Psoas muscle (tissue), 8 donors: ENCODE results near the gene PLA2G2A. TPM values are rescaled to one million over a fixed set of nuclear protein-coding genes. Genes with fewer than 3 reads are reported as not detected.
"Not testable (repeated sequence)": the region's sequence is repeated elsewhere in the genome, so short reads cannot be mapped to it uniquely, and the experiment has no call there.

Experiments used
- ATAC-seq, 4 donors: fragments of 200-7000 bp; cut with Tn5 transposase; one replicate each; pipeline ENCODE4 v1.9.1; 2020; ENCODE audit warnings: moderate library complexity in 3 of 4, mild to moderate bottlenecking in 2 of 4
- DNase-seq, 2 donors: peaks; one replicate each; pipeline ENCODE4 v3.0.0-alpha.2; 2020
- H3K27ac ChIP-seq: fragments of 200-600 bp; one replicate; pipeline ENCODE4 v1.8.0; 2022
- H3K27me3 ChIP-seq, 3 donors: fragments of 200-600 bp in 1 of 3; one replicate each; pipeline versions ENCODE4 v1.6.1 to v1.8.0; 2013 to 2022; ENCODE audit warnings: low read length in 2 of 3, mild to moderate bottlenecking in 2 of 3, moderate library complexity in 1 of 3; ENCODE audit not compliant: insufficient read depth in 3 of 3
- H3K36me3 ChIP-seq, 2 donors: fragments of 200-600 bp in 1 of 2; one replicate each; pipeline versions ENCODE4 v1.6.1 to v1.8.0; 2013 to 2022; ENCODE audit warnings: low read depth in 1 of 2, mild to moderate bottlenecking in 1 of 2, moderate library complexity in 1 of 2; ENCODE audit not compliant: insufficient read depth in 1 of 2
- H3K4me1 ChIP-seq: fragments of 200-600 bp; one replicate; pipeline ENCODE4 v1.8.0; 2022
- H3K4me3 ChIP-seq: fragments of 200-600 bp; one replicate; pipeline ENCODE4 v1.8.0; 2022; ENCODE audit warnings: mild to moderate bottlenecking
- H3K9me3 ChIP-seq: fragments of 200-600 bp; one replicate; pipeline ENCODE4 v1.8.0; 2022
- CTCF ChIP-seq: fragments of 200-600 bp; IDR thresholded peaks from one replicate; pipeline ENCODE4 v1.8.0; 2022; ENCODE audit warnings: antibody characterized with exemption
- WGBS, 3 donors: extraction: QIAGEN DNeasy Blood & Tissue Kit; methylation state at CpG; one replicate each; pipeline versions ENCODE4 v1.1.6 to v1.1.7; 2013; 5-methylcytosine and 5-hydroxymethylcytosine counted together
- intact Hi-C, 2 donors: fragments of 100-400 bp; cut with DNase I; formaldehyde crosslinking; loops; one replicate each; pipeline versions ENCODE4 v1.11.0 to v1.14.2; 2022
- polyA plus RNA-seq, 3 donors: library from polyadenylated mRNA; stranded (reverse); fragments of 200-250 nt; gene quantifications; one replicate each; pipeline ENCODE4 v1.2.3, GENCODE V29; 2013
- total RNA-seq, 4 donors: library from RNA; stranded (reverse); fragmentation: NEBNext Ultra II Directional in 2 of 4; extraction: Animal tissue kit (Norgen Biotek cat#: 25700) in 2 of 4; gene quantifications; one replicate each; pipeline versions ENCODE4 v1.2.1 to v1.2.4, GENCODE V29; 2021 to 2023
- donor health status: healthy with polysubstance abuse.
- donor health status: DM: no; HTN: no; CAD: no; lungs with moderate emphysema.
- donor health status: Bipolar disorder and iron deficiency.
- donor health status: healthy.
- donor health status: DM: yes; HTN: yes; CAD: no.
- donor health status: DM: no; HTN: no; CAD: no.
- donor health status: DM: no; HTN: no; CAD: no.
- donor health status: DM: yes; HTN: yes; CAD: no.

Gene PLA2G2A
- total and polyA plus RNA-seq, 7 donors: 9.6 to 152 (median 77.2) TPM

GRCh38 chr1:20014153-20014552 lies 34.7 kb upstream of the PLA2G2A start:
- H3K9me3 ChIP-seq: peaks cover 29% of the 10 kb centered on the region
- TF ChIP-seq CTCF: no peak
- intact Hi-C loops: no loop called here

GRCh38 chr1:20010016-20010415 lies 30.6 kb upstream of the PLA2G2A start:
- H3K4me1 ChIP-seq: no peaks in the 10 kb centered on the region
- H3K4me3 ChIP-seq: no peak overlapping the region
- DNase-seq (no peak), ATAC-seq (no peak)
- H3K9me3 ChIP-seq: peaks cover 13% of the 10 kb centered on the region
- intact Hi-C loops: no loop called here
- WGBS, 3 donors: 74 to 82% (median 81%) methylated on average over 1 of the region's 1 CpG
- no peaks in the 10 kb centered on the region for H3K36me3 ChIP-seq
- peaks cover 0 to 8% (median 2%) of the 10 kb centered on the region in 3 donors for H3K27me3 ChIP-seq
- no peak overlapping the region for H3K27ac ChIP-seq
- TF ChIP-seq CTCF: no peak

More at GRCh38 chr1:20014153-20014552, 34.7 kb upstream of the PLA2G2A start:
- ATAC-seq (no peak), DNase-seq (no peak)
- Histone ChIP-seq H3K36me3 (no peaks in the 10 kb centered on the region), H3K4me3 (no peak overlapping the region), H3K4me1 (no peaks in the 10 kb centered on the region), H3K27ac (no peak overlapping the region), H3K27me3 (peaks cover 0 to 2% (median 0%) of the 10 kb centered on the region in 3 donors)
- WGBS, 3 donors: 78 to 87% (median 81%) methylated on average over 2 of the region's 2 CpGs

GRCh38 chr1:20009212-20009611 lies 29.8 kb upstream of the PLA2G2A start:
- no peaks in the 10 kb centered on the region for H3K4me1 ChIP-seq
- H3K4me3 ChIP-seq: no peak overlapping the region
- intact Hi-C loops: no loop called here
- 38 to 69% (median 45%) methylated on average over 1 of the region's 1 CpG for WGBS, 3 donors
- H3K27ac ChIP-seq: no peak overlapping the region
- H3K27me3 ChIP-seq: peaks cover 0 to 13% (median 2%) of the 10 kb centered on the region in 3 donors
- ATAC-seq (no peak), DNase-seq (no peak)
- no peak for TF ChIP-seq CTCF
- H3K9me3 ChIP-seq: peaks cover 7% of the 10 kb centered on the region
- H3K36me3 ChIP-seq: no peaks in the 10 kb centered on the region

GRCh38 chr1:20008391-20008841 lies 29.0 kb upstream of the PLA2G2A start:
- peaks cover 0 to 13% (median 2%) of the 10 kb centered on the region in 3 donors for H3K27me3 ChIP-seq
- no peak for ATAC-seq
- H3K4me3 ChIP-seq: no peak overlapping the region
- WGBS, 3 donors: 64 to 77% (median 70%) methylated on average over 2 of the region's 2 CpGs
- DNase-seq: no peak
- intact Hi-C loops: no loop called here
- H3K4me1 ChIP-seq: no peaks in the 10 kb centered on the region
- no peaks in the 10 kb centered on the region for H3K9me3 ChIP-seq
- no peak for TF ChIP-seq CTCF
- no peak overlapping the region for H3K27ac ChIP-seq
- no peaks in the 10 kb centered on the region for H3K36me3 ChIP-seq

- H3K9me3 ChIP-seq, H3K36me3 ChIP-seq, DNase-seq, H3K4me1 ChIP-seq, H3K27ac ChIP-seq, H3K4me3 ChIP-seq, intact Hi-C loops, ATAC-seq: not testable (repeated sequence)
- WGBS, 3 donors: 57 to 67% (median 60%) methylated on average over 3 of the region's 3 CpGs
- peaks cover 0 to 23% (median 0%) of the 10 kb centered on the region in 3 donors for H3K27me3 ChIP-seq
Measured at GRCh38 chr1:19998823-19999222, 19.4 kb upstream of the PLA2G2A start.
